SJCRH30 (cell line): ENCODE results near the gene NKX6-2. TPM values are rescaled to one million over a fixed set of nuclear protein-coding genes. Genes with fewer than 3 reads are reported as not detected.

Source experiments
- DNase-seq, 2 experiments: peaks; one replicate each; pipeline ENCODE4 v3.0.0-alpha.2; 2015 to 2020
- H3K27ac ChIP-seq: fragments of 250-450 bp; sonication (Bioruptor Pico); 2 replicates; pipeline ENCODE4 v1.5.1; 2020; ENCODE audit warnings: mild to moderate bottlenecking, moderate library complexity
- H3K27me3 ChIP-seq: fragments of 250-450 bp; sonication (Bioruptor Pico); 2 replicates; pipeline ENCODE4 v1.5.1; 2020; ENCODE audit warnings: mild to moderate bottlenecking, moderate library complexity
- H3K36me3 ChIP-seq: fragments of 250-450 bp; sonication (Bioruptor Pico); 2 replicates; pipeline ENCODE4 v1.5.1; 2020; ENCODE audit warnings: mild to moderate bottlenecking, moderate library complexity
- H3K4me1 ChIP-seq: fragments of 250-450 bp; sonication (Bioruptor Pico); 2 replicates; pipeline ENCODE4 v1.5.1; 2020; ENCODE audit warnings: mild to moderate bottlenecking, moderate library complexity
- H3K4me3 ChIP-seq: fragments of 250-450 bp; sonication (Bioruptor Pico); 2 replicates; pipeline ENCODE4 v1.5.1; 2020; ENCODE audit warnings: mild to moderate bottlenecking, moderate library complexity
- H3K9me3 ChIP-seq: fragments of 250-450 bp; sonication (Bioruptor Pico); replicated peaks from 2 replicates; pipeline ENCODE4 v1.5.1; 2020; ENCODE audit warnings: mild to moderate bottlenecking, moderate library complexity
- total RNA-seq: library from RNA; depleted of rRNA; stranded (reverse); fragments of >200 nt; shearing (Covaris generic); gene quantifications from 2 replicates; pipeline ENCODE4 v1.2.3, GENCODE V29; 2014

Gene NKX6-2
- total RNA-seq, 1 experiment from 2014 or later: not detected

GRCh38 chr10:132768346-132769248 is 17.4 kb downstream of the NKX6-2 start:
- Histone ChIP-seq H3K4me1 (no peaks in the 10 kb centered on the region), H3K36me3 (no peaks in the 10 kb centered on the region), H3K4me3 (no peak overlapping the region), H3K9me3 (no peaks in the 10 kb centered on the region), H3K27me3 (no peaks in the 10 kb centered on the region), H3K27ac (no peak overlapping the region)
- no peak for DNase-seq

- DNase-seq: no peak
- Histone ChIP-seq H3K36me3 (no peaks in the 10 kb centered on the region), H3K27ac (no peak overlapping the region), H3K27me3 (no peaks in the 10 kb centered on the region), H3K9me3 (no peaks in the 10 kb centered on the region), H3K4me3 (no peak overlapping the region), H3K4me1 (no peaks in the 10 kb centered on the region)
Observed at GRCh38 chr10:132766291-132766690, 19.7 kb downstream of the NKX6-2 start.

- Histone ChIP-seq H3K36me3 (no peaks in the 10 kb centered on the region), H3K4me3 (no peak overlapping the region), H3K27ac (no peak overlapping the region), H3K9me3 (no peaks in the 10 kb centered on the region), H3K4me1 (no peaks in the 10 kb centered on the region), H3K27me3 (no peaks in the 10 kb centered on the region)
- no peak for DNase-seq
Observed at GRCh38 chr10:132765435-132765834, 20.5 kb downstream of the NKX6-2 start.

GRCh38 chr10:132764108-132764507 is 21.8 kb downstream of the NKX6-2 start:
- Histone ChIP-seq H3K9me3 (no peaks in the 10 kb centered on the region), H3K4me1 (no peaks in the 10 kb centered on the region), H3K4me3 (no peak overlapping the region), H3K36me3 (no peaks in the 10 kb centered on the region), H3K27me3 (no peaks in the 10 kb centered on the region), H3K27ac (no peak overlapping the region)
- peak in 1 of 2 experiments; percentile 34 for DNase-seq

GRCh38 chr10:132763545-132763944 is 22.4 kb downstream of the NKX6-2 start:
- no peaks in the 10 kb centered on the region for H3K36me3 ChIP-seq
- H3K4me3 ChIP-seq: no peak overlapping the region
- H3K4me1 ChIP-seq: no peaks in the 10 kb centered on the region
- H3K27ac ChIP-seq: no peak overlapping the region
- DNase-seq: no peak
- H3K27me3 ChIP-seq: no peaks in the 10 kb centered on the region
- H3K9me3 ChIP-seq: no peaks in the 10 kb centered on the region

GRCh38 chr10:132762267-132762666 is 23.7 kb downstream of the NKX6-2 start:
- Histone ChIP-seq H3K4me3 (no peak overlapping the region), H3K4me1 (no peaks in the 10 kb centered on the region), H3K27me3 (no peaks in the 10 kb centered on the region), H3K27ac (no peak overlapping the region), H3K9me3 (no peaks in the 10 kb centered on the region), H3K36me3 (no peaks in the 10 kb centered on the region)
- DNase-seq: no peak

- no peaks in the 10 kb centered on the region for H3K4me1 ChIP-seq
- no peak overlapping the region for H3K4me3 ChIP-seq
- no peaks in the 10 kb centered on the region for H3K9me3 ChIP-seq
- no peak overlapping the region for H3K27ac ChIP-seq
- no peaks in the 10 kb centered on the region for H3K27me3 ChIP-seq
- DNase-seq: no peak
- H3K36me3 ChIP-seq: no peaks in the 10 kb centered on the region
Observed at GRCh38 chr10:132761395-132762060, 24.4 kb downstream of the NKX6-2 start.

GRCh38 chr10:132758865-132759264 is 27.1 kb downstream of the NKX6-2 start:
- Histone ChIP-seq H3K9me3 (no peaks in the 10 kb centered on the region), H3K36me3 (no peaks in the 10 kb centered on the region), H3K4me1 (no peaks in the 10 kb centered on the region), H3K4me3 (no peak overlapping the region), H3K27me3 (no peaks in the 10 kb centered on the region), H3K27ac (no peak overlapping the region)
- DNase-seq: no peak

- no peak for DNase-seq
- H3K4me3 ChIP-seq: no peak overlapping the region
- no peak overlapping the region for H3K27ac ChIP-seq
- H3K27me3 ChIP-seq: no peaks in the 10 kb centered on the region
- H3K9me3 ChIP-seq: no peaks in the 10 kb centered on the region
- H3K4me1 ChIP-seq: no peaks in the 10 kb centered on the region
- no peaks in the 10 kb centered on the region for H3K36me3 ChIP-seq
Observed at GRCh38 chr10:132757171-132757570, 28.8 kb downstream of the NKX6-2 start.

- no peak for DNase-seq
- Histone ChIP-seq H3K4me3 (no peak overlapping the region), H3K27ac (no peak overlapping the region), H3K36me3 (no peaks in the 10 kb centered on the region), H3K4me1 (no peaks in the 10 kb centered on the region), H3K9me3 (no peaks in the 10 kb centered on the region), H3K27me3 (no peaks in the 10 kb centered on the region)
Observed at GRCh38 chr10:132756591-132756990, 29.4 kb downstream of the NKX6-2 start.

GRCh38 chr10:132755166-132755711 is 30.7 kb downstream of the NKX6-2 start:
- no peak for DNase-seq
- no peaks in the 10 kb centered on the region for H3K27me3 ChIP-seq

GRCh38 chr10:132754071-132754470 is 31.9 kb downstream of the NKX6-2 start:
- Histone ChIP-seq H3K27me3 (no peaks in the 10 kb centered on the region), H3K4me3 (no peak overlapping the region), H3K4me1 (no peaks in the 10 kb centered on the region), H3K27ac (no peak overlapping the region), H3K9me3 (no peaks in the 10 kb centered on the region), H3K36me3 (no peaks in the 10 kb centered on the region)
- no peak for DNase-seq

More at GRCh38 chr10:132755166-132755711, 30.7 kb downstream of the NKX6-2 start:
- H3K27ac ChIP-seq: no peak overlapping the region
- no peaks in the 10 kb centered on the region for H3K4me1 ChIP-seq
- H3K4me3 ChIP-seq: no peak overlapping the region
- no peaks in the 10 kb centered on the region for H3K9me3 ChIP-seq
- H3K36me3 ChIP-seq: no peaks in the 10 kb centered on the region

GRCh38 chr10:132753596-132753995 is 32.4 kb downstream of the NKX6-2 start:
- Histone ChIP-seq H3K4me1 (no peaks in the 10 kb centered on the region), H3K36me3 (no peaks in the 10 kb centered on the region), H3K27ac (no peak overlapping the region), H3K4me3 (no peak overlapping the region), H3K27me3 (no peaks in the 10 kb centered on the region), H3K9me3 (no peaks in the 10 kb centered on the region)
- DNase-seq: no peak

GRCh38 chr10:132752961-132753360 is 33.0 kb downstream of the NKX6-2 start:
- no peaks in the 10 kb centered on the region for H3K4me1 ChIP-seq
- H3K27me3 ChIP-seq: no peaks in the 10 kb centered on the region
- H3K4me3 ChIP-seq: no peak overlapping the region
- no peaks in the 10 kb centered on the region for H3K36me3 ChIP-seq
- DNase-seq: no peak
- no peak overlapping the region for H3K27ac ChIP-seq
- H3K9me3 ChIP-seq: no peaks in the 10 kb centered on the region

- Histone ChIP-seq H3K27me3 (no peaks in the 10 kb centered on the region), H3K27ac (no peak overlapping the region), H3K9me3 (no peaks in the 10 kb centered on the region), H3K4me3 (no peak overlapping the region), H3K4me1 (peaks cover 4% of the 10 kb centered on the region), H3K36me3 (no peaks in the 10 kb centered on the region)
- DNase-seq: no peak
Observed at GRCh38 chr10:132752378-132752777, 33.6 kb downstream of the NKX6-2 start.
